GM12878 (cell line): ENCODE results near the gene PLEKHH2. TPM values are rescaled to one million over a fixed set of nuclear protein-coding genes. Genes with fewer than 3 reads are reported as not detected.

ENCODE experiments used
- ATAC-seq: fragments of 200-7000 bp; cut with Tn5 transposase; 3 replicates; pipeline ENCODE4 v1.9.1; 2020; ENCODE audit warnings: mild to moderate bottlenecking, moderate library complexity
- BruUV-seq: library from RNA; stranded (reverse); fragments of 400-500 nt; replicated peaks from 2 replicates; lab custom pipeline; 2021; lab: Mats Ljungman, UMichigan
- CTCF ChIA-PET: fragments of 300-600 bp; sonication (Branson Sonifier 250); formaldehyde crosslinking; extraction: SDS; loops from one replicate; lab custom pipeline; 2021; ENCODE audit warnings: inconsistent platforms; lab: Yijun Ruan, JAX
- POLR2A ChIA-PET: fragments of 350-600 bp; formaldehyde crosslinking; extraction: SDS; loops from one replicate; lab custom pipeline; 2021; ENCODE audit warnings: inconsistent platforms; lab: Charles Lee
- RAD21 ChIA-PET: fragments of 300-600 bp; sonication (Branson Sonifier 250); formaldehyde crosslinking; loops from one replicate; lab custom pipeline; 2023; ENCODE audit warnings: antibody characterized with exemption; ENCODE audit not compliant: unreplicated experiment; lab: Charles Lee
- SMC1A ChIA-PET: fragments of 300-600 bp; sonication (Branson Sonifier 250); formaldehyde crosslinking; loops from one replicate; lab custom pipeline; 2023; ENCODE audit not compliant: unreplicated experiment, uncharacterized antibody; lab: Charles Lee
- DNase-seq: peaks from one replicate; pipeline ENCODE4 v3.0.0-alpha.2; 2011; ENCODE audit warnings: low read depth, low spot score
- FAIRE-seq: peaks from 3 replicates; lab custom pipeline; 2011; peaks lifted over from hg19 to GRCh38; lab: Jason Lieb, UNC
- H2AFZ ChIP-seq: 2 replicates; pipeline ENCODE4 v1.6.0; 2011; ENCODE audit warnings: low read depth, low read length, control low read depth; ENCODE audit not compliant: control insufficient read depth
- H3K27ac ChIP-seq: 2 replicates; pipeline ENCODE4 v1.5.1; 2011; ENCODE audit warnings: control low read depth; ENCODE audit not compliant: control insufficient read depth, insufficient read depth
- H3K27me3 ChIP-seq, 2 experiments: replicated peaks in 1 of 2; 2 replicates each; pipeline versions ENCODE4 v1.6.0 to v1.6.1; 2011; ENCODE audit warnings: low read length in 1 of 2; ENCODE audit not compliant: control insufficient read depth in 2 of 2, insufficient read depth in 2 of 2
- H3K36me3 ChIP-seq, 2 experiments: 2 replicates each; pipeline ENCODE4 v1.5.1; 2011; ENCODE audit warnings: low read length in 1 of 2; ENCODE audit not compliant: control insufficient read depth in 2 of 2, insufficient read depth in 2 of 2
- H3K4me1 ChIP-seq: 2 replicates; pipeline ENCODE4 v1.6.1; 2011; ENCODE audit warnings: mild to moderate bottlenecking, low read length, moderate library complexity, mixed read lengths; ENCODE audit not compliant: control insufficient read depth, insufficient read depth
- H3K4me2 ChIP-seq: 2 replicates; pipeline ENCODE4 v1.6.0; 2011; ENCODE audit warnings: control low read depth; ENCODE audit not compliant: control insufficient read depth, insufficient read depth
- H3K4me3 ChIP-seq: fragments of 200-600 bp; sonication (generic); 2 replicates; pipeline ENCODE4 v1.5.1; 2016
- H3K79me2 ChIP-seq: 2 replicates; pipeline ENCODE4 v1.6.0; 2011; ENCODE audit warnings: low read length; ENCODE audit not compliant: control insufficient read depth, insufficient read depth
- H3K9ac ChIP-seq: 2 replicates; pipeline ENCODE4 v1.8.0; 2011; ENCODE audit warnings: low read length, control low read depth, mixed read lengths; ENCODE audit not compliant: control insufficient read depth, insufficient read depth
- H3K9me3 ChIP-seq: replicated peaks from 3 replicates; pipeline ENCODE4 v1.5.1; 2011; ENCODE audit warnings: mild to moderate bottlenecking, low read length; ENCODE audit not compliant: control insufficient read depth, insufficient read depth
- H4K20me1 ChIP-seq: 2 replicates; pipeline ENCODE4 v1.6.0; 2011; ENCODE audit not compliant: control insufficient read depth, insufficient read depth
- BCL11A ChIP-seq: IDR thresholded peaks from 2 replicates; pipeline ENCODE4 v1.6.1; 2011; ENCODE audit warnings: low read depth, low read length
- CBX5 ChIP-seq: sonication (generic); IDR thresholded peaks from 2 replicates; pipeline ENCODE4 v1.6.1; 2016; ENCODE audit warnings: low read depth, moderate library complexity, mild to moderate bottlenecking, inconsistent platforms
- CEBPB ChIP-seq, 2 experiments: fragments of 150-350 bp in 1 of 2; IDR thresholded peaks; 2 replicates each; pipeline ENCODE4 v1.6.1; 2012 to 2014; ENCODE audit warnings: low read depth in 2 of 2, low read length in 2 of 2, borderline replicate concordance in 1 of 2, inconsistent platforms in 1 of 2
- EED ChIP-seq: sonication (generic); IDR thresholded peaks from 2 replicates; pipeline ENCODE4 v1.6.1; 2016; ENCODE audit warnings: antibody characterized with exemption, low read depth
- EGR1 ChIP-seq, 2 experiments: IDR thresholded peaks; 1 replicate in 1 of 2; 2 replicates in 1 of 2; pipeline ENCODE4 v1.6.1; 2011 to 2012; ENCODE audit warnings: low read depth in 2 of 2, low read length in 2 of 2, borderline replicate concordance in 1 of 2, mild to moderate bottlenecking in 1 of 2, moderate library complexity in 1 of 2
- EP300 ChIP-seq, 2 experiments: fragments of 150-350 bp in 1 of 2; IDR thresholded peaks; 2 replicates each; pipeline ENCODE4 v1.6.1; 2011 to 2012; ENCODE audit warnings: low read depth in 2 of 2, low read length in 2 of 2, borderline replicate concordance in 1 of 2, improper control_type of control experiment in 1 of 2, inconsistent platforms in 1 of 2; ENCODE audit not compliant: control insufficient read depth in 1 of 2
- ETV6 ChIP-seq, 2 experiments: fragments of 450-650 bp in 1 of 2; IDR thresholded peaks in 1 of 2; conservative IDR thresholded peaks in 1 of 2; 2 replicates each; pipeline ENCODE4 v1.6.1; 2014; ENCODE audit warnings: antibody characterized with exemption in 1 of 2, borderline replicate concordance in 1 of 2, low read depth in 1 of 2, mild to moderate bottlenecking in 1 of 2, moderate library complexity in 1 of 2
- FOXK2 ChIP-seq: fragments of 450-650 bp; IDR thresholded peaks from 2 replicates; pipeline ENCODE4 v1.6.1; 2017; ENCODE audit warnings: mild to moderate bottlenecking, moderate library complexity
- NFXL1 ChIP-seq: fragments of 450-650 bp; IDR thresholded peaks from 2 replicates; pipeline ENCODE4 v1.6.1; 2017; ENCODE audit warnings: antibody characterized with exemption, mild to moderate bottlenecking, borderline replicate concordance
- PKNOX1 ChIP-seq: fragments of 450-650 bp; IDR thresholded peaks from 2 replicates; pipeline ENCODE4 v1.6.1; 2016; ENCODE audit warnings: mild to moderate bottlenecking
- POU2F2 ChIP-seq: IDR thresholded peaks from 3 replicates; pipeline ENCODE4 v1.6.1; 2011; ENCODE audit warnings: low read depth, mild to moderate bottlenecking, low read length, borderline replicate concordance
- SIN3A ChIP-seq: IDR thresholded peaks from 2 replicates; pipeline ENCODE4 v1.6.1; 2012; ENCODE audit warnings: low read depth, low read length, improper control_type of control experiment
- SMC3 ChIP-seq: IDR thresholded peaks from 2 replicates; pipeline ENCODE4 v1.6.1; 2011; ENCODE audit warnings: low read length, improper control_type of control experiment, borderline replicate concordance
- STAT1 ChIP-seq: fragments of 450-650 bp; conservative IDR thresholded peaks from 2 replicates; pipeline ENCODE4 v1.6.1; 2014; ENCODE audit warnings: antibody characterized with exemption, mild to moderate bottlenecking
- SUPT20H ChIP-seq: IDR thresholded peaks from 2 replicates; pipeline ENCODE4 v1.6.1; 2011; ENCODE audit warnings: low read depth, mild to moderate bottlenecking, low read length, moderate library complexity, borderline replicate concordance; ENCODE audit not compliant: control insufficient read depth
- TAF1 ChIP-seq: IDR thresholded peaks from 2 replicates; pipeline ENCODE4 v1.6.1; 2011; ENCODE audit warnings: mild to moderate bottlenecking, low read depth, low read length, borderline replicate concordance
- TCF12 ChIP-seq: IDR thresholded peaks from 2 replicates; pipeline ENCODE4 v1.6.1; 2011; ENCODE audit warnings: low read depth, mild to moderate bottlenecking, low read length
- YBX1 ChIP-seq: fragments of 450-650 bp; IDR thresholded peaks from 2 replicates; pipeline ENCODE4 v1.6.1; 2016; ENCODE audit warnings: antibody characterized with exemption
- ZNF384 ChIP-seq: IDR thresholded peaks from 2 replicates; pipeline ENCODE4 v1.6.1; 2012; ENCODE audit warnings: low read depth, mild to moderate bottlenecking, low read length, improper control_type of control experiment, borderline replicate concordance
- ZNF592 ChIP-seq: fragments of 450-650 bp; IDR thresholded peaks from 2 replicates; pipeline ENCODE4 v1.6.1; 2017; ENCODE audit warnings: mild to moderate bottlenecking, moderate library complexity
- WGBS: methylation state at CpG from one replicate; pipeline ENCODE4 v1.1.6; 2016; ENCODE audit warnings: low lambda C conversion rate; ENCODE audit not compliant: insufficient replicate concordance, insufficient coverage; ENCODE audit errors: missing lambda C conversion rate; 5-methylcytosine and 5-hydroxymethylcytosine counted together
- in situ Hi-C: fragments of 300-500 bp; cut with MboI; formaldehyde crosslinking; loops from 9 replicates; pipeline ENCODE4 v1.14.3; 2018; ENCODE audit warnings: mixed read lengths
- intact Hi-C: fragments of 100-400 bp; cut with micrococcal nuclease; formaldehyde crosslinking; loops from one replicate; pipeline ENCODE4 v1.14.2; 2022; ENCODE audit not compliant: unreplicated experiment
- polyA plus RNA-seq, 11 experiments: library from polyadenylated mRNA; depleted of rRNA in 4 of 11; unstranded in 6 of 11; stranded (reverse) in 5 of 11; fragments of >200 nt; fragmentation: Nextera tagmentation in 4 of 11; fragmentation: Illumina TruSeq in 1 of 11; extraction: Ambion mirVana in 4 of 11; extraction: Trizol in 1 of 11; gene quantifications; 1 replicate in 1 of 11; 2 replicates in 10 of 11; pipeline versions ENCODE4 v1.2.1 to v1.2.3, GENCODE V29; 2011 to 2016; ENCODE audit warnings: inconsistent platforms in 2 of 11, missing spikeins in 2 of 11, low read depth in 1 of 11
- total RNA-seq, 4 experiments: library from RNA; depleted of rRNA in 3 of 4; stranded (reverse); fragments of >200 nt in 3 of 4; fragmentation: Illumina TruSeq in 1 of 4; extraction: Trizol in 1 of 4; gene quantifications; 2 replicates each; pipeline versions ENCODE4 v1.2.1 to v1.2.3, GENCODE V29; 2013 to 2021

Gene PLEKHH2
- total and polyA plus RNA-seq, 10 of the 15 experiments (the other 5 are each of a cell fraction or from before 2014, with no cell fraction given), result not detected

DNA sequence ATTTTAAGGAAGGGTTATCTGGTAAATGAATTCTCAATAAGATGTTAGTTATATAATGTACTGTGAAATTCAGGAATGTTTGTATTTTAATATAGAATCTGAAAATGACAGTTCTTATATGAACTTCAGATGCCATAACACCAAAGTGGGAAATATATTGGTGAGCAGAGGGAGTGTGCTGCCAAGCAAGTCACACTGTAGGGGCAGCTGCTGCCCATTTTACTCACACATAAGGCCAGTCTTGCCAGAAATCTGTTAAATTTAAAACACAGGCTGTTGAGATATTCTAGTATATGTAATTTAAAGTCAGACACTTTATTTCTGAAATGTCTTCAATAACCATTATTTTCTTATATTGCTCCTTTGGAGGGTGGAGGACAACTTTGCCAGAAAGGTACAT is 73.8 kb downstream of the PLEKHH2 start (continued):
- no peak for TF ChIP-seq TAF1
- TF ChIP-seq ETV6 (conservative IDR thresholded peaks at IDR 0.05 in 1 of 2, IDR thresholded peaks at IDR 0.05 in 1 of 2; ENCODE audit: borderline replicate concordance in 1 of 2, low read depth in 1 of 2), result no peak

- ChIA-PET SMC1A (no interaction called here), RAD21 (no interaction called here), CTCF (no interaction called here), POLR2A (no interaction called here)
- Histone ChIP-seq H3K4me1 (0 out of 2 replicates have a peak, but pooled peaks cover 3% of the 10 kb centered on the region), H3K79me2 (no peaks in the 10 kb centered on the region), H3K27me3 (no peaks in the 10 kb centered on the region), H3K9me3 (no peaks in the 10 kb centered on the region), H3K4me2 (no peak overlapping the region), H2AFZ (no peak overlapping the region), H3K9ac (no peak overlapping the region), H3K4me3 (no peak overlapping the region), H3K36me3 (no peaks in the 10 kb centered on the region), H3K27ac (no peak overlapping the region), H4K20me1 (no peaks in the 10 kb centered on the region)
- DNase-seq (no peak), FAIRE-seq (no peak), ATAC-seq (no peak)
- in situ Hi-C loops, result no loop called here
- no TSS peak for BruUV-seq
- intact Hi-C loops, result no loop called here
- TF ChIP-seq SMC3 (no peak), YBX1 (no peak), ZNF384 (no peak), PKNOX1 (no peak), BCL11A (no peak), EED (no peak), NFXL1 (no peak), CBX5 (no peak), SIN3A (no peak), EP300 (IDR thresholded peaks at IDR 0.05; ENCODE audit: borderline replicate concordance in 1 of 2, control insufficient read depth in 1 of 2, low read depth in 2 of 2, low read length in 2 of 2) (no peak), POU2F2 (no peak), CEBPB (IDR thresholded peaks at IDR 0.05; ENCODE audit: borderline replicate concordance in 1 of 2, low read depth in 2 of 2, low read length in 2 of 2) (no peak), STAT1 (no peak), ZNF592 (no peak), TCF12 (no peak), FOXK2 (no peak), EGR1 (IDR thresholded peaks at IDR 0.05; ENCODE audit: borderline replicate concordance in 1 of 2, low read depth in 2 of 2, low read length in 2 of 2) (no peak), SUPT20H (no peak)
- WGBS, result 73% methylated on average over 2 of the region's 2 CpGs
Measured at GRCh38 chr2:43714164-43714563, 77.1 kb downstream of the PLEKHH2 start.
